ENCODE measurements around the gene MTAP. TPM values are rescaled to one million over a fixed set of nuclear protein-coding genes. Genes with fewer than 3 reads are reported as not detected.
"Not testable (repeated sequence)": the region's sequence is repeated elsewhere in the genome, so short reads cannot be mapped to it uniquely, and the experiment has no call there.

The MTAP gene
- total RNA-seq, 1 donor from 2014 or later = 21.2 TPM

- intact Hi-C loops (cut with DNase I) = no loop called here
- DNase-seq (no peak), ATAC-seq (ENCODE audit: poor library complexity) (no peak)
Measured at GRCh38 chr9:21945606-21946005, 143.2 kb downstream of the MTAP start.

DNA sequence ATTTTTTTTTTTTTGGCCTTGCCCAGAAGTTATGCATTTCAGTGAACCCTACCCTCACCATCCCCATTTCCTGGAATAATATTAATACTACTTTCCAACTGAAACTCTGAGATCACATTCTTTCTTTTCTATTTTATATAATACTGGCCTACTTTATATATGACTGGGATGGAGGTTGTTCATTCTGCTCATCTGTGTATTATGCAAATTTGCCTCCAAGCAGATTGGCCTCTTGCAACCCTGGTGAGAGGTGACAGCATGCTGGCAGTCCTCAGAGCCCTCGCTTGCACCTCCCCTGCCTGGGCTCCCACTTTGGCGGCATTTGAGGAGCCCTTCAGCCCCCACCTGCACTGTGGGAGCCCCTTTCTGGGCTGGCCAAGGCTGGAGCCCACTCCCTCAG lies 156.4 kb downstream of the MTAP start:
- ATAC-seq (ENCODE audit: poor library complexity) = no peak
- DNase-seq = no peak
- intact Hi-C loops (cut with DNase I) = no loop called here

DNA sequence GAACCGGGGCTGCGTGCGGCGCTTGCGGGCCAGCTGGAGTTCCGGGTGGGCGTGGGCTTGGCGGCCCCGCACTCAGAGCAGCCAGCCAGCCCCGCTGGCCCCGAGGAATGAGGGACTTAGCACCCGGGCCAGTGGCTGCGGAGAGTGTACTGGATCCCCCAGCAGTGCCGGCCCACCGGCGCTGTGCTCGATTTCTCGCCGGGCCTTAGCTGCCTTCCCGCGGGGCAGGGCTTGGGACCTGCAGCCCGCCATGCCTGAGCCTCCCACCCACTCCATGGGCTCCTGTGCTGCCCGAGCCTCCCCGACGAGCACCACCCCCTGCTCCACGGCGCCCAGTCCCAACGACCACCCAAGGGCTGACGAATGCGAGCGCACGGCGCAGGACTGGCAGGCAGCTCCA lies 156.8 kb downstream of the MTAP start:
- ATAC-seq (ENCODE audit: poor library complexity); DNase-seq; intact Hi-C loops (cut with DNase I): not testable (repeated sequence)

- DNase-seq (no peak), ATAC-seq (ENCODE audit: poor library complexity) (no peak)
- intact Hi-C loops (cut with DNase I) = no loop called here
Measured at GRCh38 chr9:21961569-21961968, 159.1 kb downstream of the MTAP start.

DNA sequence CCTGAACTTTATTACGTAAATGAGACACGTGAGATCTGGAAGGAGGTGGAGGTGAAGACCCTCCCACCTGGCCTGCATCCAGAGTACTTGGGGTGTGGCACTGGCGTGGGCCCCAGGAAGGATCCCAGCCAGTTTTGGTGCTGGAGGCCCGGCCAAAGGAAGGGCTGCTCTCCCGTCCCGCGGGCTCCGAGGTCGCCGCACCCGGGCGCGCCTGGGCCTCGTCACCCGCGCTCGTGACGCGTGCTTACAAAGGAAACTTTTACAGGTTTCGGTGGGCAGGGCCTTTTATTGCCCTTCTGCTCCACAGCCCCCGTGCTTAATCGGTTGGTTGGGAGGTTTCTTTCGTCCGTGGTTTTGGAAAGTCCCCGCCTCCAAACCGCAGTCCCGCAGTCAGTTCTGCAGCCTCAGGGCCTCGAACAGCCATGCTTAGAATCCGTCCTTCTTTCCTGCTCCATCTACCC lies 162.5 kb downstream of the MTAP start:
- ATAC-seq (ENCODE audit: poor library complexity) = peak; percentile 31
- peak; percentile 47 for DNase-seq

GRCh38 chr9:21965401-21965951 lies 163.0 kb downstream of the MTAP start:
- no peak for ATAC-seq (ENCODE audit: poor library complexity)
- DNase-seq = peak; percentile 59
- intact Hi-C loops (cut with DNase I) = no loop called here

More for the DNA sequence above, 162.5 kb downstream of the MTAP start:
- intact Hi-C loops (cut with DNase I) = no loop called here

DNA sequence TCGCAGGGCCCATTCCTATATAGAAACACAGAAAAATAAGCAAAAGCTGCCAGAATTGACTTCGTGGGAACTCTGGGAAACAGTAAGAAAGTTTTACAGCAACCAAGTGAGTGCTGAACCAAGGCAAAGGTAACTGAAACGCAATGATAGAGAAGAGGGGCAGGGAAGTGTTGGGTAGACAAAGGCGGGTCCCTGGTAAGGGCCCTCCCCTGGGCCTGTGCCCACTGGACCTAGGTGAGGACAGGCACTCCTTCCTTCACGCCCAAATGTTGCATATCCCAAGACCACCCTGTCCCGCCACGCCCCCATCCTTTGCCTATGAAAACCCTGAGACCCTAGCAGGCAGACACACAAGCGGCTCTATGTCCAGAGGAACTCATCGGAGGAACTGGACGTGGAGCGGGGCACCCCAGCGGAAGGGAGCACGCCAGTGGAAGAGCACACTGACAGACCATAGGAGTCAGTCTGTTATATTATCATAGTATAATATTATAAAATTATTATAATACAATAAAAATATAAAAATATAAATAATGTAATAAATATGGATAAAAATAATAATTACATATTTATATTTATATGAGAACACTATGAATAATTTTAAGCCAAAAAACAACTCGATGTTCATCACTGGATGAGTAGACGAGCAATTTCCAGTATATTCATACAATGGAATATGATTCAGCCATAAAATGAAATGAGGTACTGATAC lies 163.9 kb downstream of the MTAP start:
- intact Hi-C loops (cut with DNase I) = no loop called here
- ATAC-seq (ENCODE audit: poor library complexity) (no peak), DNase-seq (no peak)

GRCh38 chr9:21967169-21967568 lies 164.7 kb downstream of the MTAP start:
- DNase-seq (no peak), ATAC-seq (ENCODE audit: poor library complexity) (no peak)
- intact Hi-C loops (cut with DNase I) = no loop called here

DNA sequence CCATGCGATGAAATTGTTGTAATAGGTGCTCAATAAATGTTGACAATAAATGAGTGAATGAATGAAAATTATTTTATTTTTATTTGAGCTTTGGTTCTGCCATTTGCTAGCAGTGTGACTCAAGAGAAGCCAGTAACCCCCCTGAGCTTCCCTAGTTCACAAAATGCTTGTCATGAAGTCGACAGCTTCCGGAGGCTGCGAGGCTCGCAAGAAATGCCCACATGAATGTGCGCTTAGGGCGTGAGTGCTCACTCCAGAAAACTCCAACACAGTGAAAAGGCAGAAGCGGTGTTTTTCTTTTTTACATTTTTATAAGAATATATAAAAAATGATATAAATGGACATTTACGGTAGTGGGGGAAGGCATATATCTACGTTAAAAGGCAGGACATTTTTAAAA lies 165.3 kb downstream of the MTAP start:
- intact Hi-C loops (cut with DNase I) = no loop called here
- DNase-seq (no peak), ATAC-seq (ENCODE audit: poor library complexity) (no peak)

DNA sequence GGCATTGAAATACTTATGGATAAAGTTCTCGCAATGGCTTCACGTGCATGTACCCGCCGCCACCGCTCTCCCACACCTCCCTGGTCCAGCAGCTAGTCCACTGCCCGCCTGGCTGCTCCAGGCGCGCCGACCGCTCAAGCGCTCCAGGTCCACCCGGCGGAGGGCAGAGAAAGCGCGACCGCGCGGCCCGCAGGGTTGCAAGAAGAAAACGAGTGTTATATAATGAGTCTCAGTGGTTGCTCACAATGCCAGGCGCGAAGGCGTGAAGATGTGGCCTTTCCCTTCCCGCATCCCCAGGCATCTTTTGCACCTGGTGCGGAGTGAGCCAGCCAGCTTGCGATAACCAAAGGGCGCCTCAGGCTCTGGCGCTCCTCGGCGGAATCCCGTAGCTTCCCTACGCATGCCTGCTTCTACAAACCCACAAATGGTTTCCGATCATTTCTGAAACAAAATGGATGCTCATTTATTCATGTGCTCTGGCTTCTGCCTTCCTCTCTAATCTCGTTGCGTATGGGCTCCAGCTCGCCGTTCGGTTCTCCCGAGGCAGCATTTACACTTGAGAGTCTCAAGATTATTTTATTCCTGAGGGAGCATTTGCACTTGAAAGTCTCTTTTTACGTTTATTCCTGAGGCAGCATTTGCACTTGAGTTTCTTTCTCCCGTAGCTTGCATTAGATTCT lies 166.0 kb downstream of the MTAP start:
- ATAC-seq (ENCODE audit: poor library complexity) (no peak), DNase-seq (no peak)
- intact Hi-C loops (cut with DNase I) = no loop called here

DNA sequence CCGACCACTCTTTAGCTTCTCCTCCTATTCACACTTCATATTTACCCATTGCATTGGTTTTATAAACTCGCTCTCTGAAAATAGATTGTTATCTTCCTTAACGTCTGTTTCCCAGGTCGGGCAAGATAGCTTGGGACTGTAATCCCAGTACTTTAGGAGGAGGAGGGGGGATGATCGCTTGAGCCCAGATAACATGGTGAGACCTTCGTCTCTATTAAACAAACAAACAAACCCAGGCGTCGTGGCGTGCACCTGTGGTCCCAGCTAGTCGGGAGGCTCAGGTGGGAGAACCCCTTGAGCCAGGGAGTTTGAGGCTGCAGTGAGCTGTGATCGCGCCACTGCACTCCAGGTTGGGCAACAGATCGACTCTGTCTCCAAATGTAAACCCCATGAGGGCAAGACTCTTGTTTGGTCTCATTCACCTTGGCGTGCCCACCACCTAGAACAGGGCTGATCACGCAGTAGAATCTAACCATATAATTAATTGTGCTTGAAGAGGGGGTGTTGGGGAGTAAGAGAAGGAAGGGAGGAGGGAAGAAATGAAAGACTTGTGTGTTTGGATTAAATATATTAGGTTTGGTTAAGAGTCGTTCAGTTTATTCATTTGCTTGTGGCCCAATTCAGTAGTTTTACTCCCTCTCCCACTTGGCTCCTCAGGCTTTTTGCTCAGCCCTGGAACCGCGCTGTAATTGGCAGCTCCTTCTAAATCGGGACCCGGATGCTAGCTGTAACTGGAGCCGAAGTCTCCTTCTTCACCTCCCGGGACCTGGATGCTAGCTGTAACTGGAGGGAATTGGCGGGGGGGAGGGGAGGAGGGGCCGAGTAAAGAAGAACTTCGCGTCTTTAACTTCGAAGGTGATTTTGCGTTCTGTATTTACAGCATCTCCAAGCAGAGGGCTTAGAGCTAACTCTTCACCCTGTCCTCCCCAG lies 166.8 kb downstream of the MTAP start:
- intact Hi-C loops (cut with DNase I) = no loop called here
- no peak for ATAC-seq (ENCODE audit: poor library complexity)

GRCh38 chr9:21969951-21970799 lies 167.7 kb downstream of the MTAP start:
- intact Hi-C loops (cut with DNase I) = no loop called here
- no peak for DNase-seq
- ATAC-seq (ENCODE audit: poor library complexity) = no peak

More for the DNA sequence above, 166.8 kb downstream of the MTAP start:
- DNase-seq = no peak

DNA sequence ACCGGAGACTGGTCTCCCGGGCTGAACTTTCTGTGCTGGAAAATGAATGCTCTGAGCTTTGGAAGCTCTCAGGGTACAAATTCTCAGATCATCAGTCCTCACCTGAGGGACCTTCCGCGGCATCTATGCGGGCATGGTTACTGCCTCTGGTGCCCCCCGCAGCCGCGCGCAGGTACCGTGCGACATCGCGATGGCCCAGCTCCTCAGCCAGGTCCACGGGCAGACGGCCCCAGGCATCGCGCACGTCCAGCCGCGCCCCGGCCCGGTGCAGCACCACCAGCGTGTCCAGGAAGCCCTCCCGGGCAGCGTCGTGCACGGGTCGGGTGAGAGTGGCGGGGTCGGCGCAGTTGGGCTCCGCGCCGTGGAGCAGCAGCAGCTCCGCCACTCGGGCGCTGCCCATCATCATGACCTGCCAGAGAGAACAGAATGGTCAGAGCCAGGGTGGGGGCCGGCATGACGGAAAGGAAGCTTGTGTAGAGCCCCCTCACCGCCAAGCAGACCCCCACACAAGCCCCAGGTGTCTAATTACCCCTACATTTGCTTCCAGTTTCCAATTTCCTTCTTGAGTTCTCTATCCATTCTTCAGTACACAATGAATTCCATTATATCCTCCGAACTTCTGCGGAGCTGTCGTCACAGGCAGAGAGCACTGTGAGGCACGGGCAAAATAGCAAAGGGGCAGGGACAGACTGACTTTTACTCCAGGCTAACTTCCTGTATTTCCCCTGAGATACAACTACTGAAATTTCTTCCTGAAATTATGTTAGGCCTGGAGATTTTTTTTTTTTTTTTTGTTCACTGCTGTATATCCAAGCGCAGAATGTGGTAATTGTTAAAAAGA lies 168.6 kb downstream of the MTAP start:
- ATAC-seq (ENCODE audit: poor library complexity) (no peak), DNase-seq (no peak)
- intact Hi-C loops (cut with DNase I) = no loop called here

- intact Hi-C loops (cut with DNase I) = no loop called here
- no peak for ATAC-seq (ENCODE audit: poor library complexity)
Measured at GRCh38 chr9:21972361-21972760, 169.9 kb downstream of the MTAP start.

DNA sequence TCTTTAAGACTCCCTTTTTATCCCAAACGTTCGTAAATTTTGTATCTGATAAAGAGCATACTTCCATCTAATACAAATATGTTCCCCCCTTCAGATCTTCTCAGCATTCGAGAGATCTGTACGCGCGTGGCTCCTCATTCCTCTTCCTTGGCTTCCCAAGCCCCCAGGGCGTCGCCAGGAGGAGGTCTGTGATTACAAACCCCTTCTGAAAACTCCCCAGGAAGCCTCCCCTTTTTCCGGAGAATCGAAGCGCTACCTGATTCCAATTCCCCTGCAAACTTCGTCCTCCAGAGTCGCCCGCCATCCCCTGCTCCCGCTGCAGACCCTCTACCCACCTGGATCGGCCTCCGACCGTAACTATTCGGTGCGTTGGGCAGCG lies 171.9 kb downstream of the MTAP start:
- DNase-seq (no peak), ATAC-seq (ENCODE audit: poor library complexity) (no peak)
- intact Hi-C loops (cut with DNase I) = no loop called here

More at GRCh38 chr9:21972361-21972760, 169.9 kb downstream of the MTAP start:
- DNase-seq = no peak

DNA sequence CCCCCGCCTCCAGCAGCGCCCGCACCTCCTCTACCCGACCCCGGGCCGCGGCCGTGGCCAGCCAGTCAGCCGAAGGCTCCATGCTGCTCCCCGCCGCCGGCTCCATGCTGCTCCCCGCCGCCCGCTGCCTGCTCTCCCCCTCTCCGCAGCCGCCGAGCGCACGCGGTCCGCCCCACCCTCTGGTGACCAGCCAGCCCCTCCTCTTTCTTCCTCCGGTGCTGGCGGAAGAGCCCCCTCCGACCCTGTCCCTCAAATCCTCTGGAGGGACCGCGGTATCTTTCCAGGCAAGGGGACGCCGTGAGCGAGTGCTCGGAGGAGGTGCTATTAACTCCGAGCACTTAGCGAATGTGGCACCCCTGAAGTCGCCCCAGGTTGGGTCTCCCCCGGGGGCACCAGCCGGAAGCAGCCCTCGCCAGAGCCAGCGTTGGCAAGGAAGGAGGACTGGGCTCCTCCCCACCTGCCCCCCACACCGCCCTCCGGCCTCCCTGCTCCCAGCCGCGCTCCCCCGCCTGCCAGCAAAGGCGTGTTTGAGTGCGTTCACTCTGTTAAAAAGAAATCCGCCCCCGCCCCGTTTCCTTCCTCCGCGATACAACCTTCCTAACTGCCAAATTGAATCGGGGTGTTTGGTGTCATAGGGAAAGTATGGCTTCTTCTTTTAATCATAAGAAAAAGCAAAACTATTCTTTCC lies 172.4 kb downstream of the MTAP start:
- DNase-seq = peak; percentile 46
- intact Hi-C loops (cut with DNase I) = no loop called here
- peak; percentile 62 for ATAC-seq (ENCODE audit: poor library complexity)

All from Right ventricle myocardium superior (tissue), 1 donor.